Right lobe of liver (tissue), 6 donors: ENCODE results near the gene TNPO2. TPM values are rescaled to one million over a fixed set of nuclear protein-coding genes. Genes with fewer than 3 reads are reported as not detected.
"Not testable (repeated sequence)": the region's sequence is repeated elsewhere in the genome, so short reads cannot be mapped to it uniquely, and the experiment has no call there.

ENCODE experiments used
- ATAC-seq, 4 donors: fragments of 200-7000 bp; cut with Tn5 transposase; one replicate each; pipeline ENCODE4 v1.9.1; 2020; ENCODE audit warnings: mild to moderate bottlenecking in 4 of 4, moderate library complexity in 4 of 4
- DNase-seq, 3 donors: peaks; one replicate each; pipeline ENCODE4 v3.0.0-alpha.2; 2020
- H3K27ac ChIP-seq, 3 donors: fragments of 200-600 bp; one replicate each; pipeline ENCODE4 v1.8.0; 2022
- H3K27me3 ChIP-seq, 2 donors: fragments of 200-600 bp; one replicate each; pipeline ENCODE4 v1.8.0; 2022
- H3K36me3 ChIP-seq, 4 donors: fragments of 200-600 bp; sonication (generic) in 1 of 4; one replicate each; pipeline versions ENCODE4 v1.5.1 to v1.8.0; 2017 to 2022; ENCODE audit warnings: control low read depth in 1 of 4
- H3K4me1 ChIP-seq, 4 donors: fragments of 200-600 bp; sonication (generic) in 1 of 4; one replicate each; pipeline versions ENCODE4 v1.5.1 to v1.8.0; 2017 to 2022; ENCODE audit warnings: control low read depth in 1 of 4
- H3K4me3 ChIP-seq, 3 donors: fragments of 200-600 bp; one replicate each; pipeline ENCODE4 v1.8.0; 2022
- H3K9me3 ChIP-seq, 4 donors: fragments of 200-600 bp; sonication (generic) in 1 of 4; one replicate each; pipeline versions ENCODE4 v1.5.1 to v1.8.0; 2017 to 2022; ENCODE audit warnings: control low read depth in 1 of 4
- CTCF ChIP-seq, 4 donors: fragments of 200-600 bp in 3 of 4; fragments of 450-650 bp in 1 of 4; IDR thresholded peaks; one replicate each; pipeline versions ENCODE4 v1.5.1 to v1.8.0; 2016 to 2022; ENCODE audit warnings: antibody characterized with exemption in 4 of 4, mild to moderate bottlenecking in 2 of 4
- POLR2A ChIP-seq: fragments of 450-650 bp; IDR thresholded peaks from one replicate; pipeline ENCODE4 v1.6.1; 2017; ENCODE audit warnings: antibody characterized with exemption, mild to moderate bottlenecking
- WGBS: methylation state at CpG from one replicate; pipeline ENCODE4 v1.1.6; 2018; ENCODE audit warnings: low coverage, low lambda C conversion rate; ENCODE audit not compliant: insufficient coverage; ENCODE audit errors: missing lambda C conversion rate; 5-methylcytosine and 5-hydroxymethylcytosine counted together
- intact Hi-C, 2 donors: fragments of 100-400 bp; cut with DNase I; formaldehyde crosslinking; loops; one replicate each; pipeline versions ENCODE4 v1.11.2 to v1.14.1; 2022
- total RNA-seq, 6 experiments: library from RNA; depleted of rRNA in 2 of 6; stranded (reverse); fragments of >200 nt in 2 of 6; fragmentation: NEBNext Ultra II Directional in 3 of 6; extraction: Animal tissue kit (Norgen Biotek cat#: 25700) in 3 of 6; gene quantifications; one replicate each; pipeline versions ENCODE4 v1.1.0 to v1.2.4, GENCODE V29; 2016 to 2023
- donor health status: DM: no; HTN: yes; CAD: no.
- donor health status: DM: no; HTN: no; CAD: no.
- donor health status: DM: no; HTN: no; CAD: no.
- donor health status: DM: no; HTN: yes; CAD: no.
- donor health status: DM: no; HTN: yes; CAD: no.

Gene TNPO2
- total RNA-seq, 6 experiments from 2014 or later = 14.8 to 28.7 (median 19.6) TPM

DNA sequence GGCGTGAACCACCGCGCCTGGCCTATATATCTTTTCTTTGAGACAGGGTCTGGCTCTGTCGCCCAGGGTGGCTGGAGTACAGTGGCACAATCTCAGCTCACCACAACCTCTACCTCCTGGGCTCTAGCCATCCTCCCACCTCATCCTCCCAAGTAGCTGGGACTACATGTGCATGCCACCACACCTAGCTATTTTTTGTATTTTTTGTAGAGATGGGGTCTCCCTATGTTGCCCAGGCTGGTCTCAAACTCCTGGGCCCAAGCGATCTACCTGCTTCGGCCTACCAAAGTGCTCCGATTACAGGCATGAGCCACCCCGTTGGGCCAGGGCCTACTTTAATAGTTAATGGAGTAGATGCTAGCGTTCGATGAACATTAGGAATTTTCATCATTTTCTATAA, 3.4 kb downstream of the TNPO2 start:
- Histone ChIP-seq H3K4me3 (no peak overlapping the region), H3K4me1 (peaks cover 0 to 19% (median 4%) of the 10 kb centered on the region in 4 donors), H3K27me3 (no peaks in the 10 kb centered on the region), H3K9me3 (no peaks in the 10 kb centered on the region), H3K27ac (no peak overlapping the region), H3K36me3 (peaks cover 3 to 14% (median 7%) of the 10 kb centered on the region in 4 donors)
- no peak for DNase-seq
- TF ChIP-seq CTCF (IDR thresholded peaks at IDR 0.05) = no peak
- TF ChIP-seq POLR2A = no peak
- intact Hi-C loops = loop anchor here in 1 of 2 donors (10.0 kb wide), 1 partner anchor 55 kb away; the partner anchor contains the start of gene HOOK2
- 84% methylated on average over 6 of the region's 10 CpGs for whole genome bisulfite sequencing
- ATAC-seq = no peak

GRCh38 chr19:12715929-12716328, 7.8 kb downstream of the TNPO2 start:
- Histone ChIP-seq H3K4me1 (peaks cover 0 to 7% (median under 1%) of the 10 kb centered on the region in 4 donors), H3K4me3 (no peak overlapping the region), H3K36me3 (peaks cover 16 to 46% (median 33%) of the 10 kb centered on the region in 4 donors), H3K27me3 (no peaks in the 10 kb centered on the region), H3K27ac (no peak overlapping the region), H3K9me3 (no peaks in the 10 kb centered on the region)
- DNase-seq (no peak), ATAC-seq (peak in 1 of 4 donors; percentile 40)
- intact Hi-C loops = no loop called here
- TF ChIP-seq CTCF (IDR thresholded peaks at IDR 0.05) (no peak), POLR2A (no peak)
- 77% methylated on average over 2 of the region's 3 CpGs for WGBS

- ATAC-seq (no peak), DNase-seq (no peak)
- peaks cover 23 to 54% (median 38%) of the 10 kb centered on the region in 4 donors for H3K36me3 ChIP-seq
- H3K9me3 ChIP-seq = no peaks in the 10 kb centered on the region
- H3K27me3 ChIP-seq = no peaks in the 10 kb centered on the region
- H3K4me1 ChIP-seq = peaks cover 0 to 3% (median under 1%) of the 10 kb centered on the region in 4 donors
- TF ChIP-seq CTCF (IDR thresholded peaks at IDR 0.05) (no peak), POLR2A (no peak)
- no peak overlapping the region for H3K4me3 ChIP-seq
- intact Hi-C loops = no loop called here
- H3K27ac ChIP-seq = no peak overlapping the region
- WGBS = no CpG with 5 or more reads among the region's 15 CpGs
Observed at GRCh38 chr19:12715102-12715501, 8.6 kb downstream of the TNPO2 start.

DNA sequence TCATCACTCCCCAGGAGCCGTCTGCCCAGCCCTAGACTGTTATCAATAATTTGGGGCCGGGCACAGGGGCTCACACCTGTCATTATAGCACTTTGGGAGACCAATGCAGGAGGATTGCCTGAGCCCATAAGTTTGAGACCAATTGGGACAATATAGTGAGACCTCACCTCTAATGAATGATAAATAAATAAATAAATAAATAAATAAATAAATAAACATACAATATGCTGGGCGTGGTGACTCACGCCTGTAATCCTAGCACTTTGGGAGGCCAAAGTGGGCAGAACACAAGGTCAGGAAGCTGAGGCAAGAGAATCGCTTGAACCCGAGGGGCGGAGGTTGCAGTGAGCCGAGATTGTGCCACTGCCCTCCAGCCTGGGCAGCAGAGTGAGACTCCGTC, 10.4 kb downstream of the TNPO2 start:
- H3K27ac ChIP-seq, ATAC-seq, H3K9me3 ChIP-seq, H3K27me3 ChIP-seq, H3K4me1 ChIP-seq, H3K4me3 ChIP-seq, intact Hi-C loops, DNase-seq: not testable (repeated sequence)
- WGBS = 92% methylated on average over 7 of the region's 9 CpGs
- peaks cover 23 to 62% (median 39%) of the 10 kb centered on the region in 4 donors for H3K36me3 ChIP-seq

DNA sequence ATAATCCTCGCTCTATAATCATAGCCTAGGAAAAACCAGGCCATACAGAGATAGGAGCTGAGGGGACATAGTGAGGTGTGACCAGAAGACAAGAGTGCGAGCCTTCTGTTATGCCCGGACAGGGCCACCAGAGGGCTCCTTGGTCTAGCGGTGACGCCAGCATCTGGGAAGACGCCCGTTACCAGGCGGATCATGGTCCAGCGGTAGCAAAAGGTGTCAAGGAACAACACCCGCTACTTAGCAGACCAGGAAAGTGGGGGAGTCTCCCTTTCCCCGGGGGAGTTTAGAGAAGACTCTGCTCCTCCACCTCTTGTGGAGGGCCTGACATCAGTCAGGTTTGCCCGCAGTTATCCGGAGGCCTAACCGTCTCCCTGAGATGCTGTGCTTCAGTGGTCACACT, 11.7 kb downstream of the TNPO2 start:
- intact Hi-C loops = not testable (repeated sequence)

More for the DNA sequence above, 11.7 kb downstream of the TNPO2 start:
- H3K36me3 ChIP-seq = peaks cover 23 to 65% (median 41%) of the 10 kb centered on the region in 4 donors
- ATAC-seq, H3K4me3 ChIP-seq, DNase-seq, H3K27me3 ChIP-seq, H3K4me1 ChIP-seq, H3K9me3 ChIP-seq, H3K27ac ChIP-seq: not testable (repeated sequence)
- 40% methylated on average over 3 of the region's 14 CpGs for WGBS
- TF ChIP-seq CTCF (IDR thresholded peaks at IDR 0.05) = peak; percentile 35 to 47 (median 39)
